Right lobe of liver (tissue), 4 donors: ENCODE results near the gene RARB.

Experiments used
- POLR2A ChIP-seq: fragments of 450-650 bp; IDR thresholded peaks from one replicate; pipeline ENCODE4 v1.6.1; 2017; ENCODE audit warnings: antibody characterized with exemption, mild to moderate bottlenecking
- TF ChIP-seq, protein P1 (sequence below), 4 donors: fragments of 200-600 bp in 3 of 4; fragments of 450-650 bp in 1 of 4; IDR thresholded peaks; one replicate each; pipeline versions ENCODE4 v1.5.1 to v1.8.0; 2016 to 2022; ENCODE audit warnings: antibody characterized with exemption in 4 of 4, mild to moderate bottlenecking in 2 of 4
- donor health status: DM: no; HTN: no; CAD: no.
- donor health status: DM: no; HTN: no; CAD: no.
- donor health status: DM: no; HTN: yes; CAD: no.

- TF ChIP-seq, protein P1, sequence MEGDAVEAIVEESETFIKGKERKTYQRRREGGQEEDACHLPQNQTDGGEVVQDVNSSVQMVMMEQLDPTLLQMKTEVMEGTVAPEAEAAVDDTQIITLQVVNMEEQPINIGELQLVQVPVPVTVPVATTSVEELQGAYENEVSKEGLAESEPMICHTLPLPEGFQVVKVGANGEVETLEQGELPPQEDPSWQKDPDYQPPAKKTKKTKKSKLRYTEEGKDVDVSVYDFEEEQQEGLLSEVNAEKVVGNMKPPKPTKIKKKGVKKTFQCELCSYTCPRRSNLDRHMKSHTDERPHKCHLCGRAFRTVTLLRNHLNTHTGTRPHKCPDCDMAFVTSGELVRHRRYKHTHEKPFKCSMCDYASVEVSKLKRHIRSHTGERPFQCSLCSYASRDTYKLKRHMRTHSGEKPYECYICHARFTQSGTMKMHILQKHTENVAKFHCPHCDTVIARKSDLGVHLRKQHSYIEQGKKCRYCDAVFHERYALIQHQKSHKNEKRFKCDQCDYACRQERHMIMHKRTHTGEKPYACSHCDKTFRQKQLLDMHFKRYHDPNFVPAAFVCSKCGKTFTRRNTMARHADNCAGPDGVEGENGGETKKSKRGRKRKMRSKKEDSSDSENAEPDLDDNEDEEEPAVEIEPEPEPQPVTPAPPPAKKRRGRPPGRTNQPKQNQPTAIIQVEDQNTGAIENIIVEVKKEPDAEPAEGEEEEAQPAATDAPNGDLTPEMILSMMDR (IDR thresholded peaks at IDR 0.05): no peak
- TF ChIP-seq POLR2A: no peak
Observed at GRCh38 chr3:25427155-25427554, 908 bp upstream of the RARB start.
